ENCODE data around the gene IL17C. TPM values are rescaled to one million over a fixed set of nuclear protein-coding genes. Genes with fewer than 3 reads are reported as not detected.

The IL17C gene
- total and polyA plus RNA-seq, 8 donors = not detected

DNA sequence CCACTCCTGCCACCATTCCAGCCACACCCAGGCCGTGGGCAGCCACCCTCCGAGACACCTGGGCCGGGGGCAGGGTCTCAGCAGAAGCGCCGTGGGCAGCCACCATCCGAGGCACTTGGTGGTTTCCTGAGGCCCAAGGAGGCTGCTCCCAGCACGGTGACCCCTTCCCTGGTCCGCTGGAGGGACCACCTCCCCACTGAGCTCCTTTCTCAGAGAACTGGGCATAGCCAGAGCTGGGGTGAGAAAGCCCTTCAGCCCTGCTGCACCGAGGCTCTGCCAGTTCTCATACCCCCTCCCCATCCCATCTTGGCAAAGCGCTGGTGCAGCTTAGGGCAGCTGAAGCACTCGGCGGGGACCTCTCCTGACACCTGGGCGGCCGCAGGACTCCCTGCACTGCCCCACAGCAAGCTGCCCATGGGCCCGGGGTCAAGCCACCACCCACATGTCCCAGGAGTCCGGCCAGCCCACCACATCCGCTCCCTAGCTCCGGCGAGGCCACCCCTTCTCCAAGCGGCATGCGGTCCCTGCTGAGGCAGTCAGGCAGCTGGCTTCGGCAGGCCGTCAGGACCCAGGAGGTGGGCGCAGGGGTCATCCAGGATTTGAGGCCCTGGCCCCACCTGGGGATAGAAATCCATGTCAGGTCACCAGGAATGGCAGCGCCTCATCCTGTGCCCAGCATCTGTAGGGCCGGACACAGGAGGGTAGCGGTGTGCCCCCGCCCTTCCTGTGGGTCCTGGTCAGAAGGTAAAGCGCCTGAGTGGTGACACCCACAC lies 13.8 kb downstream of the IL17C start:
- Histone ChIP-seq H3K27ac (peak overlapping the region; percentile 75 to 90), H3K9me3 (no peaks in the 10 kb centered on the region), H3K36me3 (peaks cover 0 to 69% of the 10 kb centered on the region in 2 donors), H3K4me1 (peaks cover 5 to 51% of the 10 kb centered on the region in 2 donors), H3K27me3 (no peaks in the 10 kb centered on the region), H3K4me3 (peak overlapping the region in 1 of 2 donors; percentile 78)
- DNase-seq (peak in 1 of 4 donors; percentile 82), ATAC-seq (no peak)
- intact Hi-C loops (cut with DNase I) = no loop called here
- no peak for TF ChIP-seq CTCF (IDR thresholded peaks at IDR 0.05)

DNA sequence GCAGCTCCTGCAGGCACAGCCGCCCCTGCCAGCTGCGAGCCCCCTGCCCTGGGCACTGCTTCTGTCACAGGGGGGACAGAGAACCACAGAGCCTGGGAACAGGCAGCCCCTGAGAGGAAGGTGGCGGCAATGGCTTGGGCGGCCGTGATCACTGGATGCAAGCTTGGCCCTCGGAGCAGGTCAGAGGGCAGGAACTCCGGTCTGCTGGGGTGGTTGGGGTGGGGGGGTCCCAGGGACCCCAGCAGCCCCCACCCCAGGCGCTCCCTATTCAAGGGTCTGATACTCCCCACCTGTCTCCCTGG lies 14.3 kb downstream of the IL17C start:
- Histone ChIP-seq H3K4me1 (peaks cover 5 to 46% of the 10 kb centered on the region in 2 donors), H3K9me3 (no peaks in the 10 kb centered on the region), H3K36me3 (peaks cover 0 to 70% of the 10 kb centered on the region in 2 donors), H3K27me3 (no peaks in the 10 kb centered on the region), H3K27ac (no peak overlapping the region), H3K4me3 (no peak overlapping the region)
- ATAC-seq (no peak), DNase-seq (peak in 1 of 4 donors; percentile 72)
- no peak for TF ChIP-seq CTCF (IDR thresholded peaks at IDR 0.05)
- intact Hi-C loops (cut with DNase I) = no loop called here

DNA sequence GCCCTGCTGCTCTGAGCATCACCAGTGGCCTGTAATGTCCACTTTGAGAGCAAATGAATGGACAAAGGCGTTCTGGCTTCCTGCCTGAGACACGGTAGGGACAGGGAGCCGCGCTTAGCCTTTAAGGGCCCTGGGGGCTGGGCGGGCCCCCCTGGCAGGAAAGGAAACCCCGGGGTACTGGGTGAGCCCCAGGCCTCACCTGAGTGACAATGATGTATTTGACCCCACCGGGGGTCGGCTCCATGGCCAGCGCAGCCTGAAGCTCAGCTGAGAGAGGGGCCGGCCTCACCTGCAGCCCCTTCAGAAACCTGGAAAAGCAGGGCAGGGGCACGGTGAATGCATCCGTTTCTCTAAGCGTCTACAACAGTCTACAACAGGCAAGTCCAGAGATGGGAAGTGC lies 14.7 kb downstream of the IL17C start:
- intact Hi-C loops (cut with DNase I) = no loop called here
- Histone ChIP-seq H3K9me3 (no peaks in the 10 kb centered on the region), H3K27ac (no peak overlapping the region), H3K4me3 (no peak overlapping the region), H3K27me3 (no peaks in the 10 kb centered on the region), H3K4me1 (peaks cover 5 to 42% of the 10 kb centered on the region in 2 donors), H3K36me3 (peaks cover 0 to 74% of the 10 kb centered on the region in 2 donors)
- ATAC-seq (no peak), DNase-seq (peak in 1 of 4 donors; percentile 71)
- no peak for TF ChIP-seq CTCF (IDR thresholded peaks at IDR 0.05)

DNA sequence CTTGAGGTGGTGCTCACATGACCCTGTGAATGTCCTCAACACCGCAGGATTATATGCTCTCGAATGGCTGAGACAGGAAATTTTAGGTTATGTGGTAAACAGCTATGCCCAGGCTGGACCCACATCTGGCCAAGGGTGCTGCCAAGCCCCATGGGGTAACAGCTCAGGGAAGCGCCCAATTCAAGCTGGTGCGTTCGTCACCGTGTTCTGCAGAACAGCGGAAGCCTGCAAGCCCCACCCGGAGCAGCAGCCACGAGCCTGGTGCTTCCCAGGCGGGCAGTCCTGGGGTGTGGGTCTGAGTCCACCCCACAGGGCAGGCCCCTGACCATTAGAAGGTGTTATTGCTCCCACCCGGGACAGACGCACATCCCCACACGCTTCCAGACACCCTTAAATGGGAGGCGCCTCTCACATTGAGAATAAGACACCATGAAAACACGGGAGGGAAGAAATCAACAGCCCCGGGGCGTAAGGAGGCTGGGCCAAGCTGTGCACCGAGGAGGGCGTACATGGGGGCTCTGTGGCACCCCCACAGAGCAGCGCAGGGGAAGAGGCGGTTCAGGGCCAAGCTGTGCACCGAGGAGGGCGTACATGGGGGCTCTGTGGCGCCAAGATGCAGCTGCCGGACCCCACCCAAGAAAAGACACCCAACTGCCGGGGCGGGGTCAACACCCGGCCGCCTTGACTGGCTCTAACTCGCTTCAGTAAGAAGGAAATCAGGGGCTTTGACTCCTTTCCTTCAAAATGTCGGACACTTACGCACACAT lies 15.4 kb downstream of the IL17C start:
- H3K27me3 ChIP-seq = no peaks in the 10 kb centered on the region
- peaks cover 5 to 35% of the 10 kb centered on the region in 2 donors for H3K4me1 ChIP-seq
- H3K36me3 ChIP-seq = peaks cover 0 to 79% of the 10 kb centered on the region in 2 donors
- no peaks in the 10 kb centered on the region for H3K9me3 ChIP-seq
- intact Hi-C loops (cut with DNase I) = no loop called here
- no peak for ATAC-seq
- H3K4me3 ChIP-seq = no peak overlapping the region
- no peak overlapping the region for H3K27ac ChIP-seq
- peak in 1 of 4 donors; percentile 68 for DNase-seq
- TF ChIP-seq CTCF (IDR thresholded peaks at IDR 0.05) = no peak

- DNase-seq (peak in 1 of 4 donors; percentile 65), ATAC-seq (no peak)
- Histone ChIP-seq H3K9me3 (no peaks in the 10 kb centered on the region), H3K27me3 (no peaks in the 10 kb centered on the region), H3K27ac (no peak overlapping the region), H3K36me3 (peaks cover 0 to 78% of the 10 kb centered on the region in 2 donors), H3K4me1 (peaks cover 5 to 28% of the 10 kb centered on the region in 2 donors), H3K4me3 (no peak overlapping the region)
- no peak for TF ChIP-seq CTCF (IDR thresholded peaks at IDR 0.05)
- intact Hi-C loops (cut with DNase I) = no loop called here
Observed at GRCh38 chr16:88654363-88655052, 16.1 kb downstream of the IL17C start.
